ENCODE results near the gene TPM4.

Gene TPM4

GRCh38 chr19:16037424-16038195 is 38.7 kb upstream of the TPM4 start:
- H3K9me3 Mint-ChIP-seq, result no peaks in the 10 kb centered on the region
- DNase-seq, result no peak
- peaks cover 5% of the 10 kb centered on the region for H3K27me3 Mint-ChIP-seq
- no peak for ATAC-seq
- H3K27ac Mint-ChIP-seq, result no peak overlapping the region
- H3K4me3 Mint-ChIP-seq, result no peak overlapping the region
- H3K4me1 Mint-ChIP-seq, result peaks cover 8% of the 10 kb centered on the region

- Mint-ChIP-seq H3K27ac (no peak overlapping the region), H3K4me3 (no peak overlapping the region), H3K27me3 (peaks cover 8% of the 10 kb centered on the region), H3K9me3 (no peaks in the 10 kb centered on the region), H3K4me1 (peaks cover 8% of the 10 kb centered on the region)
- ATAC-seq (no peak), DNase-seq (no peak)
Observed at GRCh38 chr19:16038196-16038695, 38.0 kb upstream of the TPM4 start.

- H3K4me1 Mint-ChIP-seq, result peaks cover 8% of the 10 kb centered on the region
- no peak overlapping the region for H3K4me3 Mint-ChIP-seq
- no peaks in the 10 kb centered on the region for H3K9me3 Mint-ChIP-seq
- DNase-seq (no peak), ATAC-seq (no peak)
- peaks cover 8% of the 10 kb centered on the region for H3K27me3 Mint-ChIP-seq
- H3K27ac Mint-ChIP-seq, result peak overlapping the region in 1 of 2 donors; percentile 48
Observed at GRCh38 chr19:16039081-16039480, 37.2 kb upstream of the TPM4 start.

GRCh38 chr19:16039545-16039944 is 36.8 kb upstream of the TPM4 start:
- peak overlapping the region in 1 of 2 donors; percentile 27 for H3K27ac Mint-ChIP-seq
- no peak for ATAC-seq
- no peak for DNase-seq
- H3K4me1 Mint-ChIP-seq, result peaks cover 8% of the 10 kb centered on the region
- H3K9me3 Mint-ChIP-seq, result no peaks in the 10 kb centered on the region
- no peak overlapping the region for H3K4me3 Mint-ChIP-seq
- H3K27me3 Mint-ChIP-seq, result peaks cover 8% of the 10 kb centered on the region

GRCh38 chr19:16040642-16041041 is 35.7 kb upstream of the TPM4 start:
- no peak for DNase-seq
- Mint-ChIP-seq H3K27ac (no peak overlapping the region), H3K4me3 (no peak overlapping the region)

GRCh38 chr19:16041299-16041990 is 34.9 kb upstream of the TPM4 start:
- no peak overlapping the region for H3K27ac Mint-ChIP-seq

More at GRCh38 chr19:16040642-16041041, 35.7 kb upstream of the TPM4 start:
- H3K27me3 Mint-ChIP-seq, result peaks cover 8% of the 10 kb centered on the region
- no peak for ATAC-seq
- no peaks in the 10 kb centered on the region for H3K9me3 Mint-ChIP-seq
- H3K4me1 Mint-ChIP-seq, result peaks cover 8% of the 10 kb centered on the region

GRCh38 chr19:16041991-16042386 is 34.3 kb upstream of the TPM4 start:
- peaks cover 8% of the 10 kb centered on the region for H3K4me1 Mint-ChIP-seq
- ATAC-seq (no peak), DNase-seq (no peak)
- peak overlapping the region in 1 of 2 donors; percentile 51 for H3K4me3 Mint-ChIP-seq
- no peaks in the 10 kb centered on the region for H3K9me3 Mint-ChIP-seq
- H3K27me3 Mint-ChIP-seq, result peaks cover 8% of the 10 kb centered on the region
- no peak overlapping the region for H3K27ac Mint-ChIP-seq

More at GRCh38 chr19:16041299-16041990, 34.9 kb upstream of the TPM4 start:
- DNase-seq, result peak; percentile 66 to 73
- Mint-ChIP-seq H3K27me3 (peaks cover 8% of the 10 kb centered on the region), H3K4me1 (peaks cover 8% of the 10 kb centered on the region), H3K4me3 (peak overlapping the region; percentile 51 to 63), H3K9me3 (no peaks in the 10 kb centered on the region)
- peak; percentile 59 for ATAC-seq

- H3K27ac Mint-ChIP-seq, result no peak overlapping the region
- H3K4me3 Mint-ChIP-seq, result no peak overlapping the region
Observed at GRCh38 chr19:16042533-16043085, 33.7 kb upstream of the TPM4 start.

GRCh38 chr19:16043156-16043757 is 33.0 kb upstream of the TPM4 start:
- DNase-seq (no peak), ATAC-seq (no peak)
- peaks cover 8% of the 10 kb centered on the region for H3K4me1 Mint-ChIP-seq
- H3K9me3 Mint-ChIP-seq, result no peaks in the 10 kb centered on the region
- H3K4me3 Mint-ChIP-seq, result no peak overlapping the region
- no peak overlapping the region for H3K27ac Mint-ChIP-seq
- peaks cover 8% of the 10 kb centered on the region for H3K27me3 Mint-ChIP-seq

More at GRCh38 chr19:16042533-16043085, 33.7 kb upstream of the TPM4 start:
- H3K4me1 Mint-ChIP-seq, result peaks cover 8% of the 10 kb centered on the region
- DNase-seq (no peak), ATAC-seq (no peak)
- H3K27me3 Mint-ChIP-seq, result peaks cover 8% of the 10 kb centered on the region
- H3K9me3 Mint-ChIP-seq, result no peaks in the 10 kb centered on the region

- peaks cover 8% of the 10 kb centered on the region for H3K4me1 Mint-ChIP-seq
- no peak overlapping the region for H3K27ac Mint-ChIP-seq
- DNase-seq, result no peak
Observed at GRCh38 chr19:16044746-16045145, 31.5 kb upstream of the TPM4 start.

GRCh38 chr19:16045171-16045570 is 31.1 kb upstream of the TPM4 start:
- Mint-ChIP-seq H3K4me3 (no peak overlapping the region), H3K9me3 (no peaks in the 10 kb centered on the region), H3K27me3 (peaks cover 8% of the 10 kb centered on the region), H3K4me1 (peaks cover 8% of the 10 kb centered on the region), H3K27ac (no peak overlapping the region)
- no peak for ATAC-seq
- no peak for DNase-seq

More at GRCh38 chr19:16044746-16045145, 31.5 kb upstream of the TPM4 start:
- peaks cover 8% of the 10 kb centered on the region for H3K27me3 Mint-ChIP-seq
- no peak for ATAC-seq
- no peak overlapping the region for H3K4me3 Mint-ChIP-seq
- H3K9me3 Mint-ChIP-seq, result no peaks in the 10 kb centered on the region

- Mint-ChIP-seq H3K4me3 (no peak overlapping the region), H3K9me3 (no peaks in the 10 kb centered on the region), H3K4me1 (peaks cover 10% of the 10 kb centered on the region), H3K27ac (no peak overlapping the region), H3K27me3 (peaks cover 8% of the 10 kb centered on the region)
- ATAC-seq (no peak), DNase-seq (no peak)
Observed at GRCh38 chr19:16045893-16046292, 30.4 kb upstream of the TPM4 start.

- H3K4me3 Mint-ChIP-seq, result no peak overlapping the region
- DNase-seq, result no peak
- H3K27me3 Mint-ChIP-seq, result no peaks in the 10 kb centered on the region
- H3K27ac Mint-ChIP-seq, result peak overlapping the region in 1 of 2 donors; percentile 65
- H3K9me3 Mint-ChIP-seq, result no peaks in the 10 kb centered on the region
- peaks cover 22% of the 10 kb centered on the region for H3K4me1 Mint-ChIP-seq
- no peak for ATAC-seq
Observed at GRCh38 chr19:16048583-16048982, 27.7 kb upstream of the TPM4 start.

GRCh38 chr19:16051254-16052025 is 24.9 kb upstream of the TPM4 start:
- H3K9me3 Mint-ChIP-seq, result peaks cover 0 to 13% of the 10 kb centered on the region in 2 donors
- peaks cover 22% of the 10 kb centered on the region for H3K4me1 Mint-ChIP-seq
- peak; percentile 48 to 70 for DNase-seq
- no peaks in the 10 kb centered on the region for H3K27me3 Mint-ChIP-seq
- no peak overlapping the region for H3K27ac Mint-ChIP-seq
- H3K4me3 Mint-ChIP-seq, result peak overlapping the region; percentile 1 to 38
- ATAC-seq, result peak; percentile 100

GRCh38 chr19:16052353-16052752 is 23.9 kb upstream of the TPM4 start:
- Mint-ChIP-seq H3K4me3 (no peak overlapping the region), H3K27me3 (no peaks in the 10 kb centered on the region), H3K27ac (no peak overlapping the region), H3K9me3 (peaks cover 6 to 18% of the 10 kb centered on the region in 2 donors), H3K4me1 (peaks cover 22% of the 10 kb centered on the region)
- no peak for ATAC-seq
- DNase-seq, result no peak

Measured in stimulated activated naive CD8-positive, alpha-beta T cell treated with anti-CD3 and anti-CD28 coated beads, Interleukin-15, amount 100 ng/mL, for 72 hours (primary cell).